Right renal pelvis (tissue), 4 donors: ENCODE data around the gene ACOT9. TPM values are rescaled to one million over a fixed set of nuclear protein-coding genes. Genes with fewer than 3 reads are reported as not detected.
A peak's percentile ranks its signal among the peaks of the same experiment; 100 is the strongest.
"Not testable (repeated sequence)": the region's sequence is repeated elsewhere in the genome, so short reads cannot be mapped to it uniquely, and the experiment has no call there.

Experiments used
- DNase-seq, 4 donors: peaks; one replicate each; pipeline ENCODE4 v3.0.0-alpha.2; 2013; ENCODE audit warnings: low read depth in 4 of 4, low spot score in 3 of 4, missing footprints in 1 of 4
- polyA plus RNA-seq, 4 donors: library from polyadenylated mRNA; unstranded; fragments of 120-200 nt; gene quantifications; one replicate each; pipeline ENCODE4 v1.2.1, GENCODE V29; 2013; ENCODE audit not compliant: insufficient read length in 4 of 4

The ACOT9 gene
- polyA plus RNA-seq, 4 donors = 30.2 to 33.4 (median 32.6) TPM

- DNase-seq = no peak
Observed at GRCh38 chrX:23705235-23705634, 37.8 kb downstream of the ACOT9 start.

DNA sequence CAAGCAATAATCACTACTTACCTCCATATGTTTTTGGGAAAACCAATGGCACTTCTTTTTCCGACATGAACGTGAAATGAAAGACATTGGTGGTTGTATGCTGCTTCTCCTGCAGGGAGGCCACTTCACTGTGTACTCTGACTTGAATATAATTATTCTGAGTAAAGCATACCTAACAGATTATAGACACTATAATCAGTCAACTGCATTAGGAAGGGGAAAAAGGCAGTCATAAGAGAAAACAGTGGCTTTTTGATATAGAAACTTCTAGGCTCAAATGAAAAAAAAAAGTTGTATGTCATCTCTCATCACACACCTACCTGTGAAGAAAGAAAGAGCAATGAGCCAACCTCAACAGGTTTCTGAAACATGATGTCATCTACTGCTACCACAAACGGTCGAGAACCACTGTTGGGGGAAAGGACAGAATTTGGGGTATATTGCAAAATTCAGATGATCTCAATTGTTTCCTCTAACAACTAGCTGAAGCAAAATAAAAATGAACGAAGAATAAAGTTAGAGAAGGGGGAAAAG is 38.3 kb downstream of the ACOT9 start:
- no peak for DNase-seq

- DNase-seq = no peak
Observed at GRCh38 chrX:23699636-23700194, 43.4 kb downstream of the ACOT9 start.

DNA sequence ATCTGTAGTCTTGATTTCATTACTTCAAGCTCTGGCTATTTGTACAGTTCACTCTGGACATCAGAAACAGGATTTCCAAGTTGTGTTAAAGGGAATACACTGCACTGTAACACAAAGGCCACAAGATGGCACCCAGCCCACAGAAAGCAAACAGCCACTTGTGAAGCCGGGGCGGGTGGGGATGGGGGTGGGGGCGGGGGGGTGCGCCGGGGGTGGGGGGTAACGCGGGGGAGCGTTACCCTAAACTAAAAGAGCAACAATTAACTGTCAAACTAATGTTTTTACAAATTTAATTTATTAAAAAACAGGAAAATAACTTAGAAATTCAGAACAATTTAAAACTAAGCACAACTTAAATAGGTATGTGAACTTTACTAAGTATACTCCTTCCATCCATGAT is 48.5 kb downstream of the ACOT9 start:
- peak; percentile 19 to 23 (median 20) for DNase-seq

DNA sequence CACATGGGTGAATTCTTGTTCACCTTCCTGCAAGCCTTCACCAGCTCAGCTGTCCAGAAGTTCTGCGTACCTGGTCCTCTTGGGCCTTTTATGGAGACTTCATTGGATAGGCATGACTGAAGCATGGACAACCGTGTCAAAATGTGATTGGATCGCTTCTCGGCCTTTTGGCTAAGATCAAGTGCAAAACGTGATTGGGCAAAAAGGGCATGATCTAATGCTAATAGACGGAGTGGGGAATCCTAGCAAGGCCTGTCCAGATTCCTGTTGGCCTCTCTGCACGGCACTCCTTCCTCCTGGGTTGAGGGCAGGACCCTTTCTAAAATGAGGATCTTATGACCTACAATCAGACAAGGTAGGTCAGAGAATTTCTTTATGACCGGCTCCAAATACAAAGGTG is 50.9 kb downstream of the ACOT9 start:
- DNase-seq = no peak

DNA sequence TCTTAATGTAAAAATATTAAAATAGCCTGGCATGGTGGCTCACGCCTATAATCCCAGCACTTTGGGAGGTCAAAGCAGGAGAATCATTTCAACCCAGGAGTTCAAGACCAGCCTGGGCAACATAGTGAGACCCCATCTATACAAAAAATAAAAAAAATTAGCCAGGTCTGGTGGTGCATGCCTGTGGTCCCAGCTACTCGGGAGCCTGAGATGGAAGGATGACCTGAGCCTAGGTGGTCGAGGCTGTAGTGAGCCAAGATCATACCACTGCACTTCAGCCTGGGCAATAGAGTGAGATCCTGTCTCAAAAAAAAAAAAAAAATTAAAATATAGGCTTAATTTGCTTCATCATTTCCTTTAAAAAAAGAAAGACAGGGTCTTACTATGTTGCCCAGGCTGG is 66.6 kb downstream of the ACOT9 start:
- DNase-seq = not testable (repeated sequence)

GRCh38 chrX:23673108-23673507 is 70.0 kb downstream of the ACOT9 start:
- DNase-seq = no peak

- DNase-seq = no peak
Observed at GRCh38 chrX:23670528-23670927, 72.5 kb downstream of the ACOT9 start.

GRCh38 chrX:23668335-23668734 is 74.7 kb downstream of the ACOT9 start:
- no peak for DNase-seq

DNA sequence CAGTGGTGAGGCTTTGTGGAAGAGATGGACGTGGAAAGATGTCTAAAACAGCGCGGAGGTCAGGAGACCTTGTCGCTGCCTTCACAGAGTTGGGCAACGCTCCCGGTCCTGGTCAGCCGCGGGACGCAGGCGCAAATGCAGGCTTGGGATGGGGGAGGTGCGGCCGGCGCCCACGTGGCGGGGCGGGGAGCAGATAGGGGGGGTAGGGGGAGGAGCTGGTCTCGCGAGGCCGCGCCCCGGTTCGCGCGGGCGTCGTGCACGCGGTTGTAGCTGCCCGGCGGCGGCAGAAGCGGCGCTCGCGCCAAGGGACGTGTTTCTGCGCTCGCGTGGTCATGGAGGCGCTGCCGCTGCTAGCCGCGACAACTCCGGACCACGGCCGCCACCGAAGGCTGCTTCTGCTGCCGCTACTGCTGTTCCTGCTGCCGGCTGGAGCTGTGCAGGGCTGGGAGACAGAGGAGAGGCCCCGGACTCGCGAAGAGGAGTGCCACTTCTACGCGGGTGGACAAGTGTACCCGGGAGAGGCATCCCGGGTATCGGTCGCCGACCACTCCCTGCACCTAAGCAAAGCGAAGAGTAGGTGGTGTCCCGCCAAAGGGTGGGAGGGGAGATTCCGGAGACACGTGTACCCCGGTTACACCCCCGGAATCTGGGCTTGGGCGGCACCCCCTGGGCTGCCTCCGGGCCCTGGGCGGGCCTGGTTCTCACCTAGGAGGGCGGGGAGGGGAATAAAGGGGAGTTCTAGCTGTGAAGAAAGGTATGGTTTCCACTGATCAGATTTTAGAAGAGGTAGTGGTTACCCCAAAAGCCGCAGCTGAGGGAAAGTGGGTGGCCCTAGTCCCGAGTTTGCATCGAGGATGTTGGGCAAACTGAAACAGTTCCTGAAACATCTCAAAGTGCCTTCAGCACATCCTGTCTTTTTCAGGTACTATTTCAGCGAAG is 75.6 kb downstream of the ACOT9 start, which contains the start of gene PRDX4:
PRDX4 (plus strand) TSS at position 255 of the 939 bp plus-strand sequence; CDS start at position 333, 78 bp downstream.
- peak; percentile 60 to 76 (median 70) for DNase-seq

- DNase-seq = no peak
Observed at GRCh38 chrX:23666282-23666681, 76.8 kb downstream of the ACOT9 start.

- no peak for DNase-seq
Observed at GRCh38 chrX:23664496-23664895, 78.6 kb downstream of the ACOT9 start.

- no peak for DNase-seq
Observed at GRCh38 chrX:23662853-23663252, 80.2 kb downstream of the ACOT9 start.

- DNase-seq = no peak
Observed at GRCh38 chrX:23662187-23662586, 80.9 kb downstream of the ACOT9 start.

- DNase-seq = no peak
Observed at GRCh38 chrX:23661671-23662070, 81.4 kb downstream of the ACOT9 start.

- DNase-seq = no peak
Observed at GRCh38 chrX:23660766-23661132, 82.3 kb downstream of the ACOT9 start.

GRCh38 chrX:23660083-23660765 is 82.9 kb downstream of the ACOT9 start:
- DNase-seq = not testable (repeated sequence)

GRCh38 chrX:23659339-23659738 is 83.7 kb downstream of the ACOT9 start:
- DNase-seq = no peak

DNA sequence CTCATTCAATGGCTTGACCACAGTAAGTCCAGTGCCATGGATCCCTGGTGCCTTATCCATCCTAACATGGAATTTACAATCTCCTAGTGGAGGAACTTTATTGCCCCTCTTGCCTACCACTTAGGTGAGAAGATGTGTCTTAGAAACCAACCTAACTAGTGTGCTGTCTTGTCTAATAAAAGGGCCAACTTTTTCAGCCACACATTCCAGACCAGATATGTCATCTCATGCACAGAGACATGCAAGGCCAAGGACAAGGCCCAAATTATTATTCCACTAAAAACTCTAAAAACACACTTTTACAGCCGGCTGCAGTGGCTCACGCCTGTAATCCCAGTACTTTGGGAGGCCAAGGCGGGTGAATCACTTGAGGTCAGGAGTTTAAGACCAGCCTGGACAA is 86.4 kb downstream of the ACOT9 start:
- no peak for DNase-seq

GRCh38 chrX:23656091-23656490 is 87.0 kb downstream of the ACOT9 start:
- DNase-seq = no peak
